Gastroesophageal sphincter (tissue), 4 donors: ENCODE measurements around the gene RIOK3. TPM values are rescaled to one million over a fixed set of nuclear protein-coding genes. Genes with fewer than 3 reads are reported as not detected.

ENCODE experiments used
- ATAC-seq: fragments of 150-250 bp; one replicate; pipeline ENCODE4 v1.9.1; 2016; ENCODE audit warnings: mild to moderate bottlenecking, moderate library complexity
- H3K27ac ChIP-seq, 4 donors: fragments of 200-600 bp; sonication (generic) in 3 of 4; 1 replicate in 3 of 4; 2 replicates in 1 of 4; pipeline ENCODE4 v1.5.1; 2016 to 2019
- H3K27me3 ChIP-seq: fragments of 200-600 bp; sonication (generic); one replicate; pipeline ENCODE4 v1.5.1; 2019
- H3K36me3 ChIP-seq, 2 donors: fragments of 200-600 bp; sonication (generic); one replicate each; pipeline ENCODE4 v1.5.1; 2019; ENCODE audit warnings: control low read depth in 1 of 2
- H3K4me1 ChIP-seq, 3 donors: fragments of 200-600 bp; sonication (generic); 1 replicate in 2 of 3; 2 replicates in 1 of 3; pipeline ENCODE4 v1.5.1; 2016 to 2019; ENCODE audit warnings: control low read depth in 2 of 3
- H3K4me3 ChIP-seq, 2 donors: fragments of 200-600 bp; sonication (generic); one replicate each; pipeline ENCODE4 v1.5.1; 2019; ENCODE audit warnings: mild to moderate bottlenecking in 1 of 2, moderate library complexity in 1 of 2
- H3K9me3 ChIP-seq, 3 donors: fragments of 200-600 bp; sonication (generic); one replicate each; pipeline ENCODE4 v1.5.1; 2017 to 2019; ENCODE audit warnings: control low read depth in 2 of 3
- CTCF ChIP-seq, 4 experiments: fragments of 200-600 bp in 2 of 4; fragments of 450-650 bp in 2 of 4; sonication (generic) in 1 of 4; IDR thresholded peaks; one replicate each; pipeline ENCODE4 v1.5.1; 2017 to 2019; ENCODE audit warnings: antibody characterized with exemption in 4 of 4, mild to moderate bottlenecking in 2 of 4, moderate library complexity in 2 of 4
- EP300 ChIP-seq: sonication (generic); formaldehyde crosslinking; IDR thresholded peaks from one replicate; pipeline ENCODE4 v1.6.1; 2017; ENCODE audit warnings: antibody characterized with exemption, mild to moderate bottlenecking
- POLR2A ChIP-seq, 2 donors: fragments of 450-650 bp; IDR thresholded peaks; one replicate each; pipeline ENCODE4 v1.6.1; 2017; ENCODE audit warnings: antibody characterized with exemption in 2 of 2, mild to moderate bottlenecking in 2 of 2, moderate library complexity in 1 of 2
- POLR2AphosphoS5 ChIP-seq: sonication (generic); formaldehyde crosslinking; IDR thresholded peaks from one replicate; pipeline ENCODE4 v1.6.1; 2017; ENCODE audit warnings: antibody characterized with exemption
- WGBS, 2 donors: methylation state at CpG; one replicate each; pipeline ENCODE4 v1.1.5; 2018; ENCODE audit warnings: low coverage in 1 of 2; 5-methylcytosine and 5-hydroxymethylcytosine counted together
- total RNA-seq, 4 donors: library from RNA; depleted of rRNA; stranded (reverse); fragments of >200 nt; gene quantifications; one replicate each; pipeline ENCODE4 v1.1.0, GENCODE V29; 2016

RIOK3 gene
- total RNA-seq, result 10 to 100 TPM; 30.8 to 84.1 (median 51.3) TPM

DNA sequence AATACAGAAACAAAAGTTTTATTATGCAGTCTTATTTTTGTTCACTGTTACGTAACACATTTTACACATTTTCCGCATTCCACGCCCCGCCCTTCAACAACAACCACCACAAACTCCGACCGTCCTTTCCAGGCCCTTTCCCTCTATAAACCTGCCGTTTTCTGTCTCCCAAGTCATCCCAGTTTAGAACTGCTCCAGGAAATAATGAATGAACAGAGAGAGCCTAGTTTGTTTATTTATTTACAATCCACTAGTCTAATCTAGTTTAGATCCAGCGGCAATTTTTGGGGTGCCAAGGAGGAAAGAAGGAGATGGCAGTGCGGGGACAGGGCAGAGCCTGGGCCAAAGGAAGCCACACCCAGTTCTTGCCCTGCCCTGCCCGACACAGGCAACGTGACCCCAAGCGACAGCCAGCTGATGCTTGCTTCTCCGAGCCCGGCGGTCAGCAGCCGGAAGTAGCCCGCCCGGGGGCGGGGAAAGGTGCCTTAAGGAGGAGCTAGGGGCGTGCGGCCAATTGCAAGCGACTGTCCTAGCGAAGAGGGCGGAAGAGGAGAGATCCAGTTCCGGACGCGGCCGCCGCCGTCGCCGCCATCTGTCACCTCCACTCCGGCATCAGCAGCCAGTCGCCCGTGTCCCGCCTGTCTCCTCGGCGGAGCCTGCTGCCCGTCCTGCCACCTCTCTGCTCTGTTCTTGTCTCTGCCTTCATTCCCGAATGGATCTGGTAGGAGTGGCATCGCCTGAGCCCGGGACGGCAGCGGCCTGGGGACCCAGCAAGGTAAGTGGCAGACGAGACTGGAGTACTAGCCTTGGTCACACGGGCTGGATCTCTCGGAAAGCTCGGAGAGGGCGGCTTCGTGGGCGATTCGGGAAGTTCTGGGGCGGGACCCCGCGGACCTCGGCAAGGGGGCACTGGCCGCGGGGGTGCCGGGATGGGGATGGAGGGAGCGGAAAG is at the start of gene RIOK3:
Gene RIOK3 (plus strand): TSS at position 560 of the 952 bp plus-strand sequence. CDS start 153 bp downstream, at position 713.
- peaks cover 10 to 53% (median 23%) of the 10 kb centered on the region in 3 donors for H3K4me1 ChIP-seq
- TF ChIP-seq CTCF (IDR thresholded peaks at IDR 0.05), result peak in 2 of 4 experiments; percentile 3 to 16
- TF ChIP-seq POLR2A (IDR thresholded peaks at IDR 0.05), result peak; percentile 86 to 89
- TF ChIP-seq EP300, result no peak
- peak; percentile 92 for TF ChIP-seq POLR2AphosphoS5
- peak; percentile 99 for ATAC-seq
- 6 to 15% methylated on average over 7 to 11 of the region's 60 CpGs for WGBS, 2 donors
- H3K4me3 ChIP-seq, result peak within 1 kb of the TSS; percentile 83 to 97
- no peaks in the 10 kb centered on the region for H3K9me3 ChIP-seq
- H3K27ac ChIP-seq, result peak within 1 kb of the TSS; percentile 89 to 95 (median 94)
- no peaks in the 10 kb centered on the region for H3K27me3 ChIP-seq
- H3K36me3 ChIP-seq, result peaks cover 0 to 7% of the 10 kb centered on the region in 2 donors

DNA sequence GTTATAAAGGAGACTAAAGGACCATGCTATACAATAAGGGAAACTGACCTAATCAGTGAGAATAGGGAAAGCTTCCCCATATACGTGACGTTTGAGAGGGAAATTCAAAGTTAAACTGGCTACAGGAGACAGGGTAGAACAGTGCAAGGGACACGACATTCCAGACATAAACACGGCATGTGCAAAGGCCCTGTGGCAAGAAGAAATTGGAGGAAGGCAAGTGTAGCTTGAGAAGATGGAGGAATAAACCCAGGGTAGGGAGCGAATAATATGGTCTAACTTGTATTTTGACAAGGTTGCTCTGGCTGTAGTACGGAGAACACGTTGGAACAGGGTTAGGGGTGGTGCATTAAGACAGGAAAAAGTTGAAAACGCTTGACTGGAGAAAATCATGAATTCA is 49.8 kb upstream of the RIOK3 start:
- Histone ChIP-seq H3K9me3 (no peaks in the 10 kb centered on the region), H3K4me1 (no peaks in the 10 kb centered on the region), H3K4me3 (no peak overlapping the region), H3K27ac (no peak overlapping the region), H3K27me3 (no peaks in the 10 kb centered on the region), H3K36me3 (no peaks in the 10 kb centered on the region)
- 95 to 97% methylated on average over 8 of the region's 8 CpGs for WGBS, 2 donors
- TF ChIP-seq POLR2A (IDR thresholded peaks at IDR 0.05) (no peak), CTCF (IDR thresholded peaks at IDR 0.05) (no peak), POLR2AphosphoS5 (no peak), EP300 (no peak)
- ATAC-seq, result no peak

GRCh38 chr18:23405636-23406035 is 47.5 kb upstream of the RIOK3 start:
- TF ChIP-seq EP300 (no peak), POLR2AphosphoS5 (no peak), CTCF (IDR thresholded peaks at IDR 0.05) (no peak), POLR2A (IDR thresholded peaks at IDR 0.05) (no peak)
- Histone ChIP-seq H3K4me3 (no peak overlapping the region), H3K9me3 (no peaks in the 10 kb centered on the region), H3K36me3 (no peaks in the 10 kb centered on the region), H3K4me1 (no peaks in the 10 kb centered on the region), H3K27me3 (no peaks in the 10 kb centered on the region), H3K27ac (no peak overlapping the region)
- WGBS, 2 donors, result 100% methylated on average over 1 of the region's 1 CpG
- no peak for ATAC-seq

DNA sequence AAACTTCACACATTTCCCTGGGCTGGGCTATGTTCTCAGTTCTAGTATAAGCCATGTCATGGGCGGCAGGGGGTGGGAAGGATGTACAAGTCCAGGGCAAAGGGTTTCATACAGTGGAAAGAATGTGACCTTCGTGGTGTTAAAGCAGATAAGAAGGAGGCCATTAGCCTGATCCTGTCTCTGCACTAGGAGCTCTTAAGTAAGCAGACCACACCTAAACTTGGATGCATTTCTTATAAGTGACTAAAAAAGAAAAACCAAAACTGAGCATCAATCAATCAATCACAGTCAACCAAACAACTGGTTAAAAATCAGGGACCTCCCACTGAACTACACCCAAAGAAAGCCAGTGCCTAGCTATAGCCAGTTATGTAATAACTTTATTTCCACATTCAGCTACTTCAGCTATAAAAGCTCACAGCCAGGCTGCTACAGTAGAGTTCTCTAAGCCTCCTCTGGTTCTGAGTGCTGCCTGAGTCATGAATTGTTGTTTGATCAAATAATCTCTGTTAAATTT is 46.8 kb upstream of the RIOK3 start:
- TF ChIP-seq POLR2A (IDR thresholded peaks at IDR 0.05), result no peak
- no peak for TF ChIP-seq POLR2AphosphoS5
- no peak for TF ChIP-seq CTCF (IDR thresholded peaks at IDR 0.05)
- no peak for TF ChIP-seq EP300
- 60 to 75% methylated on average over 1 to 2 of the region's 2 CpGs for WGBS, 2 donors
- no peaks in the 10 kb centered on the region for H3K4me1 ChIP-seq
- no peaks in the 10 kb centered on the region for H3K27me3 ChIP-seq
- no peaks in the 10 kb centered on the region for H3K36me3 ChIP-seq
- H3K27ac ChIP-seq, result no peak overlapping the region
- H3K9me3 ChIP-seq, result no peaks in the 10 kb centered on the region
- ATAC-seq, result no peak
- no peak overlapping the region for H3K4me3 ChIP-seq
